MG63 (cell line): Measurements from ENCODE around the gene MED26. TPM values are rescaled to one million over a fixed set of nuclear protein-coding genes. Genes with fewer than 3 reads are reported as not detected.

Experiments
- DNase-seq: peaks from one replicate; pipeline ENCODE4 v3.0.0-alpha.2; 2020
- H3K27me3 ChIP-seq: fragments of 250-450 bp; sonication (Bioruptor Pico); 2 replicates; pipeline ENCODE4 v1.5.1; 2020; ENCODE audit warnings: mild to moderate bottlenecking, moderate library complexity
- H3K36me3 ChIP-seq: fragments of 250-450 bp; sonication (Bioruptor Pico); 2 replicates; pipeline ENCODE4 v1.5.1; 2020; ENCODE audit warnings: mild to moderate bottlenecking, moderate library complexity
- H3K4me3 ChIP-seq: fragments of 250-450 bp; sonication (Bioruptor Pico); 2 replicates; pipeline ENCODE4 v1.5.1; 2020; ENCODE audit warnings: mild to moderate bottlenecking, moderate library complexity
- H3K9me3 ChIP-seq: fragments of 250-450 bp; sonication (Bioruptor Pico); 2 replicates; pipeline ENCODE4 v1.5.1; 2020; ENCODE audit warnings: mild to moderate bottlenecking, moderate library complexity
- total RNA-seq: library from RNA; depleted of rRNA; stranded (reverse); fragments of >200 nt; shearing (Covaris generic); gene quantifications from 2 replicates; pipeline ENCODE4 v1.2.3, GENCODE V29; 2014; ENCODE audit warnings: low replicate concordance

Gene MED26
- total RNA-seq, 1 experiment from 2014 or later: 10.5 TPM

DNA sequence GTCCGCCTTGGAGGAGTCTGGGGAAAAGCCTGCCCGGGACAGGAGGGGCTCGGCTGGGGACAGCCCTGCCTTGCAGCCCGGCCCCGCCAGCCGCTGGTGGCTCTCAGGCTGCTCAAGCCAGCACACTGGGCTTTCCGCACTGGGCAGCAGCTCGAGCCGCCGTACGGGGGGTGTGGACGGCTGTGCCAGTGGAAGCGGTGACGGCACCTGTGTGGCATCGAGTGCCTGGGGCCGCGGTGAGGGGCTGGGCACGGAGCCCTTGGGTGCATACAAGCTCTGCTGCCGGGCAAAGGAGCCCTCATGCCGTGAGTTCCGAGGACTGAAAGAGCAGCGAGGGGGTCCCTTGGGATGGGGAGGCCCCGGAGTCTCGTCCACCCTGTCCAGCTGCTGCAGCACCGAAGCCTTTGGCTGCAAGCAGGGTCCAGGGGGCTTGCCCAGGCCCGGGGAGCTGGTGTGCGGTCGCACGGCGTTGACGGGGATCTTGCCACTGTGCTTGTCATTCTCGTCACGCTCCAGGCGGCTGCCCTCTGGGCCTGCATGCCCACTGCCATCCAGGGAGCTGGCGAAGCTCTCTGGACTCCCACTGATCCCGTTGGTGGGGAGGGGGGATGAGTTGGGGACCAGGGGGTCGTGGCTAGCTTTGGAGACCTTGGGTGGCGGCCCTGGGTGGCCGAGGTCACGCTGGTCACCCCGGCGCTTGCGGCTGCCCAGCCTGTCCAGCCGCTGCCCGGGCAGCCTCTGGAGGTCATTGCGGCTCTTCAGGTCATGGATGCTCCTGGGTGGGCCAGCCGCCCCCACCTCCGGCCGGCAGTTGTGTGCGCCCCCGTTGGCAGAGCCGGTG lies 51.1 kb downstream of the MED26 start:
- H3K9me3 ChIP-seq: no peaks in the 10 kb centered on the region
- no peak for DNase-seq
- peaks cover 60% of the 10 kb centered on the region for H3K36me3 ChIP-seq
- no peak overlapping the region for H3K4me3 ChIP-seq
- H3K27me3 ChIP-seq: no peaks in the 10 kb centered on the region

DNA sequence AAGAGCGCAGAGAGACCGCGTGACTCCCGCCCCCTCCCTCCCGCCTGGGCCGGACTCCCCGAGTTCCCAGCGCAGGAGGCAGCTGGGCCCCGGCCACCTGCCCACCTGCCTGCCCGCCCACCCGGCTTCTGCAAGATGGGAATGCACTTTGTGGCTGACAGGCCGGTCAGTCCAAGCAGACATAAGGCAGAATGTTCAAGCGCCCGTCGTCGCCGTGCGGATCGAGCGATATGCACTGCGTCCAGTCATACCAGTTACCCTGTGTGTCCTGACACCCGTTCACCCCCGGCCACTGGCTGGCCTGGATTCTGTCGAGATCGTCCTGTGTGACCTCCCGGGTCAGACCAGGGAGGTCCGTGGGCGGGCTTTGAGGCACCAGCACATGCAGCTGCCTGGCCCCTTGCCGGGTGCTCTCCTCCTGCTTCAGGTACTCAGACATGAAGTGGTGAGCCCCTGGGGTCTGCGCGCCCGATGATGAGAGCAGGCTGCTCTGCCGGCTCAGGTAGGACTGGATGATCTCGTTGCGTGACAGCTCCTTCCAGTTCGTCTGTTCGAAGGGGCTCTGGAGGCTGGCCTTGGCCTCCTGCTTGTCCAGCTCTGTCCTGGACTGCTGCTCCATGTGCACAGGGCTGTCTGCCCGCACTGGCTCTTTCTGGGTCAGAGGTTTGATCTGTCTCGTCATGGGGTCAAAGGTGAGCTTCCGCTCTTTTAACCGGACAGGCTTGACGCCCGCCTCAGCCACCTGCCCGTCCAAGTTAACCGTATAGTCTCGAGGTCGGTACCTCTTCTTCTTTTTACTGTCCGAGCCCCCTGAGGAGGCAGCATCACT lies 51.9 kb downstream of the MED26 start:
- DNase-seq: no peak
- Histone ChIP-seq H3K36me3 (peaks cover 63% of the 10 kb centered on the region), H3K9me3 (no peaks in the 10 kb centered on the region)

GRCh38 chr19:16575282-16575681 lies 52.7 kb downstream of the MED26 start:
- no peak overlapping the region for H3K4me3 ChIP-seq
- peaks cover 70% of the 10 kb centered on the region for H3K36me3 ChIP-seq
- no peak for DNase-seq
- H3K9me3 ChIP-seq: no peaks in the 10 kb centered on the region
- H3K27me3 ChIP-seq: no peaks in the 10 kb centered on the region

More for the DNA sequence above, 51.9 kb downstream of the MED26 start:
- H3K27me3 ChIP-seq: no peaks in the 10 kb centered on the region
- no peak overlapping the region for H3K4me3 ChIP-seq

GRCh38 chr19:16573925-16574324 lies 54.1 kb downstream of the MED26 start:
- H3K4me3 ChIP-seq: no peak overlapping the region; the same call in 1 of the 2 replicates
- H3K36me3 ChIP-seq: peaks cover 74% of the 10 kb centered on the region

GRCh38 chr19:16573296-16573695 lies 54.7 kb downstream of the MED26 start:
- Histone ChIP-seq H3K9me3 (no peaks in the 10 kb centered on the region), H3K27me3 (no peaks in the 10 kb centered on the region), H3K36me3 (peaks cover 74% of the 10 kb centered on the region), H3K4me3 (peak overlapping the region; percentile 82)
- no peak for DNase-seq

More at GRCh38 chr19:16573925-16574324, 54.1 kb downstream of the MED26 start:
- Histone ChIP-seq H3K9me3 (no peaks in the 10 kb centered on the region), H3K27me3 (no peaks in the 10 kb centered on the region)
- no peak for DNase-seq

GRCh38 chr19:16572332-16573211 lies 55.4 kb downstream of the MED26 start, which contains the start of gene SLC35E1:
Gene SLC35E1 (minus strand): TSS chr19:16572415. CDS start chr19:16572364, 51 bp downstream.
- peaks cover 74% of the 10 kb centered on the region for H3K36me3 ChIP-seq

DNA sequence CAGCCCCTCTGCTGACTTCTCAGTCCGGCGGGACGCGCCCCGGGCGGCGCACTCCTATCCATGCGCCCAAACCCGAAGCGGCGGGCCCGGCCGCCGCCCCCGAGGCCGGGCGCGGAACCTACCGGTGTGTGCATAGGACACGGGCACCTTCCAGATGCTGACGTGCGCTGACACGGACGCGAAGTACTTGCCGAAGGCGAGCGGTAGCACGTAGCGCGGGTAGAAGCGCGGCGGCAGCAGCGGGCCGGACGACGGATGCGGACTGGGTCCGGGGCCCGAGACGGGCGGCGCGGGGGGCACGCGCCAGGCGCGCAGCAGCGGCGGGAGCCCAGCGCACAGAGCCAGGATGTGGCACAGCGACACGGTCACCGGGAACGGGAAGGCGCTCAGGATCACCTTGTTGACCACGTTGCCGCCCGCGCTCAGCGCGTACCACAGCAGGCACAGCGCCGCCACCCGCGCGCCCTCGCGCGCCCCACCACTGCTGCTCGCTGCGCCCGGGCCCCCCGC lies 56.1 kb downstream of the MED26 start:
- no peaks in the 10 kb centered on the region for H3K9me3 ChIP-seq
- DNase-seq: peak; percentile 49
- no peaks in the 10 kb centered on the region for H3K27me3 ChIP-seq
- peak overlapping the region; percentile 82 for H3K4me3 ChIP-seq
- H3K36me3 ChIP-seq: peaks cover 77% of the 10 kb centered on the region

More at GRCh38 chr19:16572332-16573211, 55.4 kb downstream of the MED26 start, which contains the start of gene SLC35E1:
- peak; percentile 96 for DNase-seq
- no peaks in the 10 kb centered on the region for H3K27me3 ChIP-seq
- H3K9me3 ChIP-seq: no peaks in the 10 kb centered on the region
- peak within 1 kb of the TSS; percentile 82 for H3K4me3 ChIP-seq

- H3K9me3 ChIP-seq: no peaks in the 10 kb centered on the region
- peak; percentile 81 for DNase-seq
These were observed 56.7 kb downstream of the MED26 start for GRCh38 chr19:16571283-16571682.

GRCh38 chr19:16569609-16570320 lies 58.2 kb downstream of the MED26 start:
- no peak overlapping the region for H3K4me3 ChIP-seq
- no peaks in the 10 kb centered on the region for H3K9me3 ChIP-seq
- H3K27me3 ChIP-seq: no peaks in the 10 kb centered on the region
- peaks cover 76% of the 10 kb centered on the region for H3K36me3 ChIP-seq
- no peak for DNase-seq

More at GRCh38 chr19:16571283-16571682, 56.7 kb downstream of the MED26 start:
- Histone ChIP-seq H3K4me3 (peak overlapping the region; percentile 82), H3K27me3 (no peaks in the 10 kb centered on the region), H3K36me3 (peaks cover 77% of the 10 kb centered on the region)

DNA sequence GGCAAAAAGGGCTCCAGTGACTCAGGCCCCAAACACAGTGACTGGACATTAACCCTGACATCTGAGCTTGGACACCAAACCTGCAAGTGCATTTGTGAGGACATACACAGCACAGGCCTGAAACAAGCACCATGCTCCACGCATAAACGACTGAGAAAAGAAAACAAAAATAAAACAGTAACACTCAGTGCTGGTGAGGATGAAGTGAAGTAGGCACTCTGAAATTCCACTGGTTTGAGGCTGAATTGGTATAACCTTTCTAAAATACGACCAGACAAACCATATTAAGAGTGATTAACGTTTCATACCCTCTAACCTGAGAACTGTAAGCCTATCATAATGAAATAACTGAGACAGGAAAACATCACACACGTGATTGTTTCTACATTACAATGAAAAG lies 61.3 kb downstream of the MED26 start:
- no peak overlapping the region for H3K4me3 ChIP-seq

DNA sequence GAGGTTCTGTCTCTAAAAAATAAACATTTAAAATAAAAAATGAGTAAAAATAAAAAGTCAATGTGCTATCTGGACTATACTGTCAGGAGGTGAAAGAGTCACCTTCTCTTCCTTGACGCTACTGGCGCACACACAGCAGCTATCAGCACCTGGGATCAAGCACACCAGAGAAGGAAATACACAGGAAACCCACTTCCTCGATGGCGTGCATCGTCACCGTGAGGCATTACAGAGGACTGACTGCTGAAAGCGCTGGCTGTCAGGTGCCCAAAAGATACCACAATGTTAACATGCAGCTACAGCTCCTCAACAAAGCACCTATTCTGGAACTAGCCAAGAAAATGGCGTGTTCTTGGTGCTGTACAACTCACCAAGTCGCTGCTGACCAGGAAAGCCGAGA lies 61.8 kb downstream of the MED26 start:
- no peak for DNase-seq
- peaks cover 93% of the 10 kb centered on the region for H3K36me3 ChIP-seq
- H3K9me3 ChIP-seq: no peaks in the 10 kb centered on the region
- no peaks in the 10 kb centered on the region for H3K27me3 ChIP-seq
- no peak overlapping the region for H3K4me3 ChIP-seq

More for the DNA sequence above, 61.3 kb downstream of the MED26 start:
- peaks cover 90% of the 10 kb centered on the region for H3K36me3 ChIP-seq
- no peak for DNase-seq
- H3K9me3 ChIP-seq: no peaks in the 10 kb centered on the region
- H3K27me3 ChIP-seq: no peaks in the 10 kb centered on the region

- no peak for DNase-seq
- Histone ChIP-seq H3K36me3 (peaks cover 88% of the 10 kb centered on the region), H3K4me3 (no peak overlapping the region), H3K9me3 (no peaks in the 10 kb centered on the region), H3K27me3 (no peaks in the 10 kb centered on the region)
These were observed 63.2 kb downstream of the MED26 start for GRCh38 chr19:16564842-16565241.

GRCh38 chr19:16562608-16563025 lies 65.4 kb downstream of the MED26 start:
- DNase-seq: no peak
- no peaks in the 10 kb centered on the region for H3K9me3 ChIP-seq
- no peaks in the 10 kb centered on the region for H3K27me3 ChIP-seq
- H3K4me3 ChIP-seq: no peak overlapping the region
- H3K36me3 ChIP-seq: peaks cover 87% of the 10 kb centered on the region

- H3K4me3 ChIP-seq: no peak overlapping the region
These were observed 66.6 kb downstream of the MED26 start for GRCh38 chr19:16561382-16561781.

DNA sequence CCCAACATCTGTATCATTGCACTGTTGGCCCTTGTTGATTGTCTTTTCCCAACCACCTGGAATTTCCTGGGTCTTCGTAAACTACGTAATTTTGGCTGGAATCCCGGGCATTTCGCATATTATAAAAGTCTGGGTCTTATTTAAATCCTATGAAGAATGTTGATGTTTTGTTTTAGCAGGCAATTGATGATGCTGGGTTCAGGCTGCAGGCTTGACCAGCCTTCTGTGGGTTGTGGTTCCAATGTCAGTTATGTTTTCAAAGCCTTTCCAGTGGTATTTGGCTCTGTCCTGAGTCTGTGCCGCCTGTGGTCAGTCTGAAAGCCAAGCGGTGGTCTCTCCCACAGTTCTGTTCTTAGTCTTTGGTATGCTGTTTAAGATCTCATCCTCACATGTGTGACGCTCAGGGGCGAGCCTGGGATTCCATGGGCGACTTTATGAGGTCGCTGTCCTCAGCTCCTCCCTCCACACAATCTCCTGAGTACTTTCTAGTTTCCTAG lies 68.2 kb downstream of the MED26 start:
- Histone ChIP-seq H3K27me3 (no peaks in the 10 kb centered on the region), H3K4me3 (no peak overlapping the region), H3K9me3 (no peaks in the 10 kb centered on the region), H3K36me3 (peaks cover 80% of the 10 kb centered on the region)
- DNase-seq: no peak

More at GRCh38 chr19:16561382-16561781, 66.6 kb downstream of the MED26 start:
- no peak for DNase-seq
- Histone ChIP-seq H3K9me3 (no peaks in the 10 kb centered on the region), H3K27me3 (no peaks in the 10 kb centered on the region), H3K36me3 (peaks cover 83% of the 10 kb centered on the region)
